Ovary (tissue), 3 donors: ENCODE results near the gene KDSR.

Experiments used
- EP300 ChIP-seq: sonication (generic); formaldehyde crosslinking; IDR thresholded peaks from one replicate; pipeline ENCODE4 v1.6.1; 2017; ENCODE audit warnings: antibody characterized with exemption
- POLR2A ChIP-seq: fragments of 450-650 bp; IDR thresholded peaks from one replicate; pipeline ENCODE4 v1.6.1; 2017; ENCODE audit warnings: antibody characterized with exemption, mild to moderate bottlenecking, moderate library complexity
- TF ChIP-seq, protein P1 (sequence below), 3 donors: fragments of 450-650 bp in 2 of 3; fragments of 200-600 bp in 1 of 3; IDR thresholded peaks; one replicate each; pipeline versions ENCODE4 v1.5.1 to v1.8.0; 2016 to 2022; ENCODE audit warnings: antibody characterized with exemption in 3 of 3, mild to moderate bottlenecking in 1 of 3
- donor health status: DM: no; HTN: no; CAD: no.

GRCh38 chr18:63342206-63342605 is 24.8 kb downstream of the KDSR start:
- no peak for TF ChIP-seq EP300
- TF ChIP-seq, protein P1, sequence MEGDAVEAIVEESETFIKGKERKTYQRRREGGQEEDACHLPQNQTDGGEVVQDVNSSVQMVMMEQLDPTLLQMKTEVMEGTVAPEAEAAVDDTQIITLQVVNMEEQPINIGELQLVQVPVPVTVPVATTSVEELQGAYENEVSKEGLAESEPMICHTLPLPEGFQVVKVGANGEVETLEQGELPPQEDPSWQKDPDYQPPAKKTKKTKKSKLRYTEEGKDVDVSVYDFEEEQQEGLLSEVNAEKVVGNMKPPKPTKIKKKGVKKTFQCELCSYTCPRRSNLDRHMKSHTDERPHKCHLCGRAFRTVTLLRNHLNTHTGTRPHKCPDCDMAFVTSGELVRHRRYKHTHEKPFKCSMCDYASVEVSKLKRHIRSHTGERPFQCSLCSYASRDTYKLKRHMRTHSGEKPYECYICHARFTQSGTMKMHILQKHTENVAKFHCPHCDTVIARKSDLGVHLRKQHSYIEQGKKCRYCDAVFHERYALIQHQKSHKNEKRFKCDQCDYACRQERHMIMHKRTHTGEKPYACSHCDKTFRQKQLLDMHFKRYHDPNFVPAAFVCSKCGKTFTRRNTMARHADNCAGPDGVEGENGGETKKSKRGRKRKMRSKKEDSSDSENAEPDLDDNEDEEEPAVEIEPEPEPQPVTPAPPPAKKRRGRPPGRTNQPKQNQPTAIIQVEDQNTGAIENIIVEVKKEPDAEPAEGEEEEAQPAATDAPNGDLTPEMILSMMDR (IDR thresholded peaks at IDR 0.05), result no peak
- TF ChIP-seq POLR2A, result no peak
